HG02943 (cell line): ENCODE measurements around the gene PDCD5.
"Not testable (repeated sequence)": the region's sequence is repeated elsewhere in the genome, so short reads cannot be mapped to it uniquely, and the experiment has no call there.

Source experiments
- ATAC-seq: cut with Tn5 transposase; IDR thresholded peaks from one replicate; pipeline ENCODE4 v1.9.1; 2021; ENCODE audit warnings: mild to moderate bottlenecking, low read depth, moderate library complexity; ENCODE audit not compliant: unreplicated experiment

Gene PDCD5

GRCh38 chr19:32580901-32581704 is at the start of gene PDCD5:
Gene PDCD5 (plus strand): TSS chr19:32581190. CDS start chr19:32581262, 72 bp downstream.
- peak; percentile 76 for ATAC-seq

GRCh38 chr19:32532233-32532632 is 48.8 kb upstream of the PDCD5 start:
- ATAC-seq, result no peak

GRCh38 chr19:32537580-32537979 is 43.4 kb upstream of the PDCD5 start:
- no peak for ATAC-seq

- ATAC-seq, result no peak
Observed at GRCh38 chr19:32539240-32539916, 41.6 kb upstream of the PDCD5 start.

- ATAC-seq, result no peak
Observed at GRCh38 chr19:32540621-32541020, 40.4 kb upstream of the PDCD5 start.

GRCh38 chr19:32541376-32541775 is 39.6 kb upstream of the PDCD5 start:
- not testable (repeated sequence) for ATAC-seq

- ATAC-seq, result no peak
Observed at GRCh38 chr19:32542477-32543108, 38.4 kb upstream of the PDCD5 start.

- no peak for ATAC-seq
Observed at GRCh38 chr19:32543115-32543900, 37.7 kb upstream of the PDCD5 start.

GRCh38 chr19:32544917-32545316 is 36.1 kb upstream of the PDCD5 start:
- ATAC-seq, result no peak

GRCh38 chr19:32550666-32551065 is 30.3 kb upstream of the PDCD5 start:
- no peak for ATAC-seq

GRCh38 chr19:32555786-32556185 is 25.2 kb upstream of the PDCD5 start:
- ATAC-seq, result no peak

GRCh38 chr19:32558607-32559228 is 22.3 kb upstream of the PDCD5 start:
- ATAC-seq, result no peak

- no peak for ATAC-seq
Observed at GRCh38 chr19:32563761-32564160, 17.2 kb upstream of the PDCD5 start.

- no peak for ATAC-seq
Observed at GRCh38 chr19:32566246-32566830, 14.7 kb upstream of the PDCD5 start.

- no peak for ATAC-seq
Observed at GRCh38 chr19:32567486-32567885, 13.5 kb upstream of the PDCD5 start.

- ATAC-seq, result no peak
Observed at GRCh38 chr19:32570081-32570785, 10.8 kb upstream of the PDCD5 start.

- ATAC-seq, result not testable (repeated sequence)
Observed at GRCh38 chr19:32571471-32572075, 9.4 kb upstream of the PDCD5 start.

GRCh38 chr19:32572700-32573491 is 8.1 kb upstream of the PDCD5 start:
- ATAC-seq, result not testable (repeated sequence)
